SK-N-SH (cell line): Measurements from ENCODE around the gene ARHGEF10L. TPM values are rescaled to one million over a fixed set of nuclear protein-coding genes. Genes with fewer than 3 reads are reported as not detected.

ENCODE experiments used
- CTCF ChIA-PET: fragments of 300-600, 350-600 bp; formaldehyde crosslinking; extraction: SDS; loops from one replicate; lab custom pipeline; 2021; lab: Yijun Ruan, JAX
- POLR2A ChIA-PET: fragments of 350-600 bp; sonication (Branson Sonifier 250); formaldehyde crosslinking; extraction: SDS; loops from one replicate; lab custom pipeline; 2020; ENCODE audit warnings: antibody characterized with exemption, inconsistent platforms; lab: Yijun Ruan, JAX
- DNase-seq: peaks from one replicate; pipeline ENCODE4 v3.0.0; 2012
- H2AFZ ChIP-seq: fragments of 200-600 bp; sonication (generic); 2 replicates; pipeline ENCODE4 v1.8.1; 2016; ENCODE audit warnings: antibody characterized with exemption, mild to moderate bottlenecking, low read depth
- H3F3A ChIP-seq: fragments of 200-600 bp; sonication (generic); replicated peaks from 2 replicates; pipeline ENCODE3; 2016; ENCODE audit warnings: antibody characterized with exemption, mild to moderate bottlenecking; ENCODE audit not compliant: insufficient read depth
- H3K27ac ChIP-seq, 2 experiments: fragments of 200-500 bp in 1 of 2; fragments of 200-600 bp in 1 of 2; sonication (Bioruptor generic) in 1 of 2; sonication (generic), shearing (Covaris generic) in 1 of 2; 2 replicates each; pipeline versions ENCODE4 v1.5.1 to v1.6.1; 2014 to 2016; ENCODE audit warnings: low read depth in 2 of 2, inconsistent platforms in 1 of 2, low read length in 1 of 2, mild to moderate bottlenecking in 1 of 2, mixed read lengths in 1 of 2
- H3K27me3 ChIP-seq: fragments of 200-600 bp; sonication (generic), shearing (Covaris generic); 2 replicates; pipeline ENCODE4 v1.6.1; 2016; ENCODE audit warnings: mixed run types; ENCODE audit not compliant: insufficient read depth
- H3K36me3 ChIP-seq, 2 experiments: fragments of 200-500 bp in 1 of 2; fragments of 200-600 bp in 1 of 2; sonication (Bioruptor generic) in 1 of 2; sonication (generic) in 1 of 2; replicated peaks in 1 of 2; 2 replicates each; pipeline versions ENCODE3 to v1.5.1; 2014 to 2016; ENCODE audit warnings: low read length in 1 of 2, mild to moderate bottlenecking in 1 of 2; ENCODE audit not compliant: insufficient read depth in 2 of 2, control insufficient read depth in 1 of 2
- H3K4me1 ChIP-seq, 2 experiments: fragments of 200-500 bp in 1 of 2; fragments of 200-600 bp in 1 of 2; sonication (Bioruptor generic) in 1 of 2; sonication (generic), shearing (Covaris generic) in 1 of 2; 2 replicates each; pipeline versions ENCODE4 v1.5.1 to v1.6.1; 2014 to 2016; ENCODE audit warnings: low read depth in 1 of 2, low read length in 1 of 2, mixed run types in 1 of 2; ENCODE audit not compliant: insufficient read depth in 2 of 2, control insufficient read depth in 1 of 2
- H3K4me2 ChIP-seq: fragments of 200-600 bp; sonication (generic), shearing (Covaris generic); 2 replicates; pipeline ENCODE4 v1.6.1; 2017; ENCODE audit warnings: mixed run types
- H3K4me3 ChIP-seq, 2 experiments: fragments of 200-500 bp in 1 of 2; fragments of 200-600 bp in 1 of 2; sonication (Bioruptor generic) in 1 of 2; sonication (generic), shearing (Covaris generic) in 1 of 2; 2 replicates each; pipeline versions ENCODE4 v1.5.1 to v1.8.1; 2014 to 2016; ENCODE audit warnings: low read depth in 2 of 2, inconsistent platforms in 1 of 2, low read length in 1 of 2, mild to moderate bottlenecking in 1 of 2, mixed read lengths in 1 of 2, moderate library complexity in 1 of 2
- H3K79me2 ChIP-seq: fragments of 200-600 bp; sonication (generic); 2 replicates; pipeline ENCODE4 v1.8.1; 2017; ENCODE audit warnings: mild to moderate bottlenecking; ENCODE audit not compliant: insufficient read depth
- H3K9ac ChIP-seq: fragments of 200-600 bp; sonication (generic); 2 replicates; pipeline ENCODE4 v1.6.1; 2017; ENCODE audit warnings: mixed run types
- H3K9me2 ChIP-seq: fragments of 200-600 bp; sonication (generic); 2 replicates; pipeline ENCODE4 v1.6.1; 2017; ENCODE audit warnings: mixed run types
- H3K9me3 ChIP-seq: fragments of 200-600 bp; sonication (generic); 2 replicates; pipeline ENCODE4 v1.6.1; 2017; ENCODE audit warnings: mixed run types, mild to moderate bottlenecking, moderate library complexity
- H4K20me1 ChIP-seq: fragments of 200-600 bp; sonication (generic); 2 replicates; pipeline ENCODE4 v1.6.1; 2017; ENCODE audit warnings: mild to moderate bottlenecking, mixed run types; ENCODE audit not compliant: insufficient read depth
- CHD2 ChIP-seq: fragments of 150-350 bp; IDR thresholded peaks from 2 replicates; pipeline ENCODE4 v1.6.1; 2018; ENCODE audit warnings: low read length; ENCODE audit not compliant: partially characterized antibody
- FOSL2 ChIP-seq: IDR thresholded peaks from 2 replicates; pipeline ENCODE4 v1.4.0; 2012; ENCODE audit warnings: low read depth, mild to moderate bottlenecking, moderate library complexity, borderline replicate concordance
- NRF1 ChIP-seq: IDR thresholded peaks from 2 replicates; pipeline ENCODE4 v1.6.1; 2012; ENCODE audit warnings: low read depth, mild to moderate bottlenecking, low read length
- RCOR1 ChIP-seq: fragments of 150-350 bp; IDR thresholded peaks from 2 replicates; pipeline ENCODE4 v1.6.1; 2017; ENCODE audit warnings: antibody characterized with exemption, low read length
- SIN3A ChIP-seq: IDR thresholded peaks from 2 replicates; pipeline ENCODE4 v1.6.1; 2012; ENCODE audit warnings: low read depth, mild to moderate bottlenecking, low read length, moderate library complexity, borderline replicate concordance
- WGBS: methylation state at CpG from one replicate; pipeline ENCODE4 v1.1.6; 2017; ENCODE audit warnings: low lambda C conversion rate; 5-methylcytosine and 5-hydroxymethylcytosine counted together
- polyA plus RNA-seq, 3 experiments: library from polyadenylated mRNA; depleted of rRNA; stranded (reverse); fragments of >200 nt; gene quantifications; 2 replicates each; pipeline ENCODE4 v1.2.3, GENCODE V29; 2012
- TF ChIP-seq, protein P1 (sequence below): fragments of 200-600 bp; sonication (generic); IDR thresholded peaks from 2 replicates; pipeline ENCODE4 v1.6.1; 2017; ENCODE audit warnings: antibody characterized with exemption, mild to moderate bottlenecking, moderate library complexity
- TF ChIP-seq, protein P2 (sequence below): fragments of 150-350 bp; IDR thresholded peaks from 2 replicates; pipeline ENCODE4 v1.6.1; 2017; ENCODE audit warnings: antibody characterized with exemption, low read length, low read depth, borderline replicate concordance

Gene ARHGEF10L
- polyA plus RNA-seq, 1 of the 3 experiments (the other 2 are of a cell fraction) = 12.5 TPM

GRCh38 chr1:17645068-17645911 lies 105.8 kb downstream of the ARHGEF10L start:
- no peak overlapping the region for H3K4me2 ChIP-seq
- H3F3A ChIP-seq = no peaks in the 10 kb centered on the region
- no peaks in the 10 kb centered on the region for H3K9me2 ChIP-seq
- WGBS = 91% methylated on average over 15 of the region's 28 CpGs
- H3K9ac ChIP-seq = no peak overlapping the region
- no peak overlapping the region for H3K4me3 ChIP-seq
- H3K27me3 ChIP-seq = no peaks in the 10 kb centered on the region
- no peak overlapping the region for H2AFZ ChIP-seq
- no peak for TF ChIP-seq RCOR1
- TF ChIP-seq NRF1 = no peak
- peaks cover 0 to 13% of the 10 kb centered on the region in 2 experiments for H3K36me3 ChIP-seq
- no peaks in the 10 kb centered on the region for H3K79me2 ChIP-seq
- H4K20me1 ChIP-seq = no peaks in the 10 kb centered on the region
- H3K4me1 ChIP-seq = peaks cover 0 to 29% of the 10 kb centered on the region in 2 experiments; a peak in 2 of 4 replicates
- ChIA-PET POLR2A (no interaction called here), CTCF (interaction anchor here (0.8 to 1.2 kb wide), 3 partner anchors 8 to 151 kb away, joined by 3 to 4 read pairs (median 4); no protein-coding TSS in a partner anchor)
- no peak for DNase-seq
- no peak overlapping the region for H3K27ac ChIP-seq
- H3K9me3 ChIP-seq = no peaks in the 10 kb centered on the region

GRCh38 chr1:17646444-17647280 lies 107.2 kb downstream of the ARHGEF10L start:
- Histone ChIP-seq H3K9me3 (no peaks in the 10 kb centered on the region), H3K79me2 (no peaks in the 10 kb centered on the region), H3K9ac (no peak overlapping the region), H3K4me1 (peaks cover 0 to 26% of the 10 kb centered on the region in 2 experiments; a peak in 2 of 4 replicates), H2AFZ (no peak overlapping the region), H3K36me3 (peaks cover 0 to 8% of the 10 kb centered on the region in 2 experiments), H4K20me1 (no peaks in the 10 kb centered on the region), H3K9me2 (no peaks in the 10 kb centered on the region), H3K27ac (no peak overlapping the region), H3F3A (no peaks in the 10 kb centered on the region), H3K27me3 (no peaks in the 10 kb centered on the region), H3K4me3 (no peak overlapping the region), H3K4me2 (no peak overlapping the region)
- TF ChIP-seq CHD2 = no peak
- TF ChIP-seq FOSL2 = no peak
- TF ChIP-seq SIN3A = no peak
- TF ChIP-seq, protein P1, sequence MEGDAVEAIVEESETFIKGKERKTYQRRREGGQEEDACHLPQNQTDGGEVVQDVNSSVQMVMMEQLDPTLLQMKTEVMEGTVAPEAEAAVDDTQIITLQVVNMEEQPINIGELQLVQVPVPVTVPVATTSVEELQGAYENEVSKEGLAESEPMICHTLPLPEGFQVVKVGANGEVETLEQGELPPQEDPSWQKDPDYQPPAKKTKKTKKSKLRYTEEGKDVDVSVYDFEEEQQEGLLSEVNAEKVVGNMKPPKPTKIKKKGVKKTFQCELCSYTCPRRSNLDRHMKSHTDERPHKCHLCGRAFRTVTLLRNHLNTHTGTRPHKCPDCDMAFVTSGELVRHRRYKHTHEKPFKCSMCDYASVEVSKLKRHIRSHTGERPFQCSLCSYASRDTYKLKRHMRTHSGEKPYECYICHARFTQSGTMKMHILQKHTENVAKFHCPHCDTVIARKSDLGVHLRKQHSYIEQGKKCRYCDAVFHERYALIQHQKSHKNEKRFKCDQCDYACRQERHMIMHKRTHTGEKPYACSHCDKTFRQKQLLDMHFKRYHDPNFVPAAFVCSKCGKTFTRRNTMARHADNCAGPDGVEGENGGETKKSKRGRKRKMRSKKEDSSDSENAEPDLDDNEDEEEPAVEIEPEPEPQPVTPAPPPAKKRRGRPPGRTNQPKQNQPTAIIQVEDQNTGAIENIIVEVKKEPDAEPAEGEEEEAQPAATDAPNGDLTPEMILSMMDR = peak; percentile 7; the same call in 1 of the 2 replicates
- TF ChIP-seq, protein P2, sequence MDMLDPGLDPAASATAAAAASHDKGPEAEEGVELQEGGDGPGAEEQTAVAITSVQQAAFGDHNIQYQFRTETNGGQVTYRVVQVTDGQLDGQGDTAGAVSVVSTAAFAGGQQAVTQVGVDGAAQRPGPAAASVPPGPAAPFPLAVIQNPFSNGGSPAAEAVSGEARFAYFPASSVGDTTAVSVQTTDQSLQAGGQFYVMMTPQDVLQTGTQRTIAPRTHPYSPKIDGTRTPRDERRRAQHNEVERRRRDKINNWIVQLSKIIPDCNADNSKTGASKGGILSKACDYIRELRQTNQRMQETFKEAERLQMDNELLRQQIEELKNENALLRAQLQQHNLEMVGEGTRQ = no peak
- POLR2A ChIA-PET = no interaction called here
- no peak for DNase-seq
- WGBS = 89% methylated on average over 22 of the region's 32 CpGs
- CTCF ChIA-PET = interaction anchor here (0.5 to 1.4 kb wide), 3 partner anchors 11 to 323 kb away, joined by 3 to 6 read pairs (median 3); no protein-coding TSS in a partner anchor
